ENCODE data around the gene ITIH5.

- TF ChIP-seq TRAFD1 (CRISPR knock-in tag; IDR thresholded peaks at IDR 0.05; ENCODE audit: borderline replicate concordance): no peak
- TF ChIP-seq CC2D1A (CRISPR knock-in tag; IDR thresholded peaks at IDR 0.05): no peak
- TF ChIP-seq YEATS2 (CRISPR knock-in tag; IDR thresholded peaks at IDR 0.05; ENCODE audit: borderline replicate concordance): no peak
- no peak for TF ChIP-seq CTCF (CRISPR knock-in tag; IDR thresholded peaks at IDR 0.05)
- no peak for TF ChIP-seq KDM5A (IDR thresholded peaks at IDR 0.05; ENCODE audit: borderline replicate concordance, low read length)
- no peak for TF ChIP-seq CEBPB (IDR thresholded peaks at IDR 0.05; ENCODE audit: borderline replicate concordance, low read depth, low read length)
- no peak for TF ChIP-seq ZNF350 (CRISPR knock-in tag; IDR thresholded peaks at IDR 0.05; ENCODE audit: borderline replicate concordance, low read depth)
- no peak for TF ChIP-seq E2F5 (CRISPR knock-in tag; conservative IDR thresholded peaks at IDR 0.05)
- no peak for TF ChIP-seq E2F1 (CRISPR knock-in tag; IDR thresholded peaks at IDR 0.05)
Measured at GRCh38 chr10:7610651-7611389, 55.9 kb downstream of the ITIH5 start.
